COLO668 (cell line): ENCODE measurements around the gene ANO3.

Source experiments
- DNase-seq: peaks from one replicate; lab custom pipeline; 2025; ENCODE audit not compliant: unreplicated experiment; lab: John Stamatoyannopoulos, UW

The ANO3 gene

DNA sequence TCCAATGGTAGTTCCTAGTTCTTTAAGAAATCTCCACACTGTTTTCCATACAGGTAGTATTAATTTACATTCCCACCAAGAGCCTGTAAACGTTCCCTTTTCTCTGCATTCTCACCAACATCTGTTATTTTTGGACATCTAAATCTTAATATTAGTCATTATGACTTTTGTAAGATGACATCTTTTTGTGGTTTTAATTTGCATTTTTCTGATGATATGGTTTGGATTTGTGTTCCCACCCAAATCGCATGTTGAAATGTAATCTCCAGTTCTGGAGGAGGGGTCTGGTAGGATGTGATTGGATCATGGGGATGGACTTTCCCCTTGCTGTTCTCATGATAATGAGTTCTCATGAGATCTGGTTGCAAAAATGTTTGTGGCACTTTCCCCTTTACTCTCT is 151.2 kb downstream of the ANO3 start:
- DNase-seq: no peak

DNA sequence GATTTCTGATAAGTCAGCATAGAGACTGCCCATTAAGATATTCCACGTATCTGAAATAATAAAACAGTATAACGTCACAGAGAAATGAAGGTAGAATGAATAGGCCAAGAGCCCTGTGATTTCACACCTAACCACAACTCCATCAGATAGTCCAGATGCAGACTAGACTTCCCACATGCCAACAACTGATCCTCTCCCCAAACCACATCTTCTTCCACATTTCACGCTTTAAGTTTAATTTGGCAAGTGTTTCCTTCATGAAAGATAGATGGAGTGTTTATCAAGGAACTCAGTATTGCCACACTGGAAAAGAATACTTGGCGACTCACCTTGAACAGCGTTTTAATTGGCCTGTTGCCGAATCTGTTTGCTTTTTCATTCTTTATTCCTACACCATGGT is 158.6 kb downstream of the ANO3 start:
- no peak for DNase-seq

DNA sequence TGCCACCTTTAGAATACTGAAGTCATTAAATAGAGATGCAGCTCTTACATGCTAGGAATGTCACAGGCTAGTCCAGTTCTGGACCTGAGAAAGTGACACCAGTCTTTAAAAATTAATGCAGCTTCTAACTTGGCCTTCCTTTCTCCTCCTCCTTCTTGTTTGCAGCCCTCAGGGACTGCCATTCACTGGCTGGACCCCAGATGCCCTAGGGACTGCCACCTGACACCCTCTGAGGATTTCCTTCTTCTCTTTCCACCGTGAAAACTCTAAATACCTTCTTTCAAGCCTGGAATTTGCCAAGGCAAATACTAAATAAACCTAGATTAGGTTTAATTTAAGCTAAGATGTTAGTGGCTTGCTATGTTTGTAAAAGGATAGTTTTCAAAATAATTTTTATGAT is 161.7 kb downstream of the ANO3 start:
- DNase-seq: no peak

GRCh38 chr11:26507229-26507628 is 175.3 kb downstream of the ANO3 start:
- DNase-seq: no peak

- DNase-seq: no peak
Measured at GRCh38 chr11:26510164-26510563, 178.2 kb downstream of the ANO3 start.

DNA sequence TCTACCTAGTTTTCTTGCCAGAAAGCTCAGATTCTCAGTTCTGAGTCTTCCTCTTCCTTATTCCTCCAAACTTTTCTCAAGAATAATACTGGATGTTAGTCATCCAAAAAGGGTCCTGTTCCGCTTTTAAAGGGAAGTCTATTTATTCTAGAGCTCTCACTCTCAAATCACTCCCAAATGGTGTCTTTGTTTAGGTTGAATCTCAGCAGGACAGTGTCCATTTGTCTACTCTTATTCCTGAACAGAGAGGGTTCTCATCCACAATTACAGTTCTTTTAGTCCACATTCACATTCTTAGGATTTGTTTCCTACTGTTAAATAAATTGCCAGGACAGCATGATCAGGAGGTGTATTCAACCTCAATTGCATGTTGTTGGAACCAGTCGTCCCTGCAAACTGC is 178.8 kb downstream of the ANO3 start:
- DNase-seq: no peak

DNA sequence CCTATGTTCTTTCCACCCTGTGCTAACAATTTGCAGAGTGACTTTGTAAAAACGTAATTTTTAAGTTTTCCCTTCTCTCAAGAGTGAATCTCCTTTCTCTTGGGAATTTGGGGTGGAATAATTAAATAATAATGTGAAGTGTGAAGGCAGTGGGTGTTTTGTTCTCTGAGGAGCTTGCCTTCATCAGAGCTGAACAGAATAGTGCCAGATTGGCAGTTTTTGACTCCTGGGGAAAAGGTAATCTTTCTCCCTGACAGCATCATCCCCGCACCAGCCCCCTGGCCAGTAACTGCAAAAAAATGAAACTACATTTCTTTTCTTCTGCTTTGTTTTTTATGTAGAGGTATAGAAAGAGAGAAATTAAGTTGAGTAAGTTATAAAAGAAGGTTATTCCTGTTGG is 180.3 kb downstream of the ANO3 start:
- DNase-seq: no peak

- no peak for DNase-seq
Measured at GRCh38 chr11:26519469-26519868, 187.5 kb downstream of the ANO3 start.

DNA sequence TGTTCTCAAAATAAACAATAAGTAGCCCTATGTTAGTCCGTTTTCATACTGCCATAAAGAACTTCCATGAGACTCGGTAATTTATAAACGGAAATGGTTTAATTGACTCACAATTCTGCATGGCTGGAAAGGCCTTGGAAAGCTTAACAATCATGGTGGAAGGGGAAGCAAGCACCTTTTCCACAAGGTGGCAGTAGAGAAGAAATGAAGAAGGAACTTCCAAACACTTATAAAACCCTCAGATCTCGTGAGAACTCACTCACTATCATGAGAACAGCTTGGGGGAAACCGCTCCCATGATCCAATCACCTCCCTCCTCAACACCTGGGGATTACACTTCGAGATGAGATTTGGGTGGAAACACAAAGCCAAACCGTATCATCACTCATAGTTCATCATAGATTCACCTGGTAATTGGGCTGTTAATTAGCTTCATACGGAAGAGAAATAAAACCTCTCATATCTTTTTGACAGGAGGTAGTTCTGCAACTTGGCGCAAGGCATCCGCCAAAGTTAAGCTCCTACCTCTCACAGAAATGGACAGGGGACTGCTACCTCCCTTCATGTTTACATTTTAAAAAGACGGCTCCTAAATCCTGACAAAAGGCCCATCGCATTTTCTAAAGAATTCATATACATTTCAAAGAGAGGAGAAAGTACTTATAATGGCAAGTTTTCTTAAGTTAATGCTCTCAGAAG is 191.1 kb downstream of the ANO3 start:
- DNase-seq: no peak

GRCh38 chr11:26527685-26528084 is 195.8 kb downstream of the ANO3 start:
- no peak for DNase-seq

DNA sequence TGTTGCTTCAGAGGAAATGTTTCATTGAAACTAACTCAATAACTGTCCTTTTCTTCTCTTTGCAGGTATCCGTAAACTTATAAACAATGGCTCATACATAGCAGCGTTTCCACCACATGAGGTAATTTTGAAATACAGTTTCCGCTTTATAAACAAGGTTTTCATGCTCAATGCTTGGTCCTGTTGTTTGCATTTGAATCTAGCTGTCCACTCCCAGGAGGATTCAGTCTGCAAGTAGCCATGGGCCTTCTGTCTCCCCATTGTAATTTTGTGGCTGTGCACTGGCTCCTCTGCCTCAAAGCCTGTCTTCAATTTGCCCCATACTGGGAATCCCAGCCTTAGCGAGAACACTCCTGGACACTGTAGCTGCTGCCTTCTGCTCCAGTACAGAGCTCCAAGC is 205.4 kb downstream of the ANO3 start:
- no peak for DNase-seq

DNA sequence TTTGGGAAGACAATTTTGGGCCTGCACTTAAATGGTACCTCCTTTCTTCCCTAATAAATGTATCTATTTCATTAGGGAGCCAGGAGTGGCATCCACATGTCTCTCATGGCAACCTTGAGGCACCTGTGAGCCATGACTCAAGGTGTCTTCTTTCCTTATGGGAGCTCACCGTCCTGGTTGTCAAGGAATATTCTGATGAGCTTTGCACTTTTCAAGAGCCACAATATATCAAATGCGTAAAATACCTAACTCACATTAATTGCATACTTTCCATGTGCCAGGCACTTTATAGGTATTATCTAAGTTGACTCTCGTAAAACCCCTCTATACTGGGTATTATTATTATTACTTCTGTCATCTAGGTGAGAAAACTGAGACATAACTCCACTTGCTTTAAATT is 207.6 kb downstream of the ANO3 start:
- DNase-seq: no peak

GRCh38 chr11:26541870-26542269 is 209.9 kb downstream of the ANO3 start:
- no peak for DNase-seq

DNA sequence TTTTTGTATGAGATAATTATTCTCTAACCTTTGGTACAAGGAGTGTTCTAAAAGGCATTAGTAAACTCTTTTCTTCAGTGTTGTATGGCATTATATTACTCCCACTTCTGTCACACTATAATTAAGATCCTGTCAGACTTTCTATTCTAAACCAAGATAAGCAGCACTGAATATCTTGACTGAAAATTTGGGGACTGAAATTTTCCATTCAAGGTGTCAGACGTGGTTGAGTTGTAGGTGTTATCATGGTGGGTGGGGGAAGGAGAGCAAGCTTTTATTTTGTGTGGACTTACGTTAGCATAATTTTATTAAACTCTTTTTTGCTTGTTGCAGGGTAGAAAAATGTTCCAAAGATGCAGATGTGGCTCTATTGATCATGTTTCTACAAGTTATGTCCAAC is 217.2 kb downstream of the ANO3 start:
- no peak for DNase-seq

GRCh38 chr11:26550022-26550421 is 218.1 kb downstream of the ANO3 start:
- DNase-seq: no peak

DNA sequence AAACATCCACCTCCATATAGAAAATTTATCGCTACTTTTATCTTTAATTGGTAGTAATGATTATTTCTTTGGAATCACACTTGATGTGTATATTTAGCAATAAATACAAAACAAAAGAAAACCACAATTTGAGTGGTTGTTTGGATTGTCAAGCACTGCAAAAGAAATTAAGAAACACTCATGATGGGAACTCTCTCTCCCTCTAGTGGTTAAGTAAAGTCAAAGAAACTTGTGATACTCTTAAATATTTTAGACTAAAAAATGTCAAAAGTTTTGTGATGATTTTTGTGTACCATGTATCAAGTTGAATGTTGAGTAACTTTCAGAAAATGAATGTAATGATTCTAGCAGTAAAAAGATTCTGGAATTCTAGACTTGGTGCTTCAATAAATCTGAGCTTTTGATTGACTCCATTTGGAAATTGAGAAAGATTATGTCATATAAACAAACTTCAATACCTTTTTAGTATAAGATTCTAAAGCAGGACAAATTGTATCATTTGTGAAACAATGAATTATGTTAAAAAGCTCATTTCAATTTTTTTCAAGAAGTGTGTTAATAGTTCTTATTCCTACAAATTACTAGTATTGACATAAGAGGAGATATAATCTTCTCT is 219.4 kb downstream of the ANO3 start:
- no peak for DNase-seq

- no peak for DNase-seq
Measured at GRCh38 chr11:26553182-26553581, 221.3 kb downstream of the ANO3 start.

DNA sequence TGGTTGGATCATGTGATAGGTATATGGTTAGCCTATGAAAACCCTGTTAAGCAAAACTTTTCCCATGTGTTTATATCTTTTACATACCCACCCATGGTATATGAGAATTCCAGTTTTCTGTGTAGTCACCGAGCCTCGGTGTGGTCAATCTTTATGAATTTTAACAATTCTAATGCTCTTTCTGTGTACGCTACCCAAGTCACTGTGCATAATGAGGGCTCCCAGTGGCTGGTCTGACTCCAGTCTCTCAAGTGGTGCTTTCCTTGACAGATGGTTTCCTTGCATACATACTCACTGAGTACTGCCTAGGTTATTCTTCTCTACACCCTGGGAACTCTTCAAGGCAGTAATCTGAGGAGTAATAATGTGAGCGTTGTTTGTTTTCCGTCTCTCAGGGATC is 222.5 kb downstream of the ANO3 start:
- DNase-seq: no peak

- DNase-seq: no peak
Measured at GRCh38 chr11:26556582-26556981, 224.7 kb downstream of the ANO3 start.

GRCh38 chr11:26557666-26558065 is 225.7 kb downstream of the ANO3 start:
- no peak for DNase-seq

DNA sequence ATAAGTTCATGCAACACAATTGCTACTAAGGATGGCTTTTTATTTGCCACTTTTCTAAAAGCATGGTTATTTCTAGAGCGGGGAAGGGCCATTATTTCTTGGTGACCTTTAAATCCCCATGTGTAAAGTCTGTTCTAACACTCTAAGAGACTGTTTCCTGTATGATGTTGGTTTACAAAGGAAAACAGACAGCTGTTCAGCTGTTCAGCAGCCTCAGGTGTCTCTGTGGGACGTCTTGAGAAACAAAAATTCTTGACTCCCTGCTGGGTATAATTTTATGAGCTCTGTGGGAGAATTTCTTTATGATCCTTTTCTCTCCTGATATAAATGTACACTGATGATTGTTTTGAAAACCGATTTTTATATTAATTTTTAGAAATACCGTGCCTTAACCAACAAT is 226.3 kb downstream of the ANO3 start:
- no peak for DNase-seq

DNA sequence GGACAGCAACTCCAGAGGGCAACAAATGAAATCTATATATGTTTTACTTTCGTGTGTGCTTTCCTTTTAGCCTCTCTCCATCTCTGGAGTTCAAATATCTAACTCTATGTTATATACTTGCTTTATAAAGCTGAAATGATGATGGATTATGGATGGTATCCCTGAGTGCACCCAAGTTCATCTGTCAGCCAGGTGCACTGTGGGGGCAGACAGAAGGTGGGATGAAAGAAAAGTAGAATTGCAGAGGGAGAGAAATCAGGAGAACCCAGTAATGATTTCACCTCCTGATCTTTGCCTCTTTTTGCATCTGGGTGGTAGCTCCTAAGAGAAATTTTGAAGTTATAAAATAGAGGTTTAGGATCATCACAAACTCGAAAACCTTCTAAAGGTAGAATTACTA is 237.7 kb downstream of the ANO3 start:
- no peak for DNase-seq
